Upper lobe of left lung (tissue), 4 donors: ENCODE results near the gene ZNF514.

Source experiments
- CTCF ChIP-seq, 6 experiments: fragments of 450-650 bp in 4 of 6; fragments of 200-600 bp in 2 of 6; sonication (generic) in 2 of 6; IDR thresholded peaks; one replicate each; pipeline ENCODE4 v1.5.1; 2016 to 2019; ENCODE audit warnings: antibody characterized with exemption in 6 of 6
- POLR2AphosphoS5 ChIP-seq, 2 donors: sonication (generic); formaldehyde crosslinking; IDR thresholded peaks; one replicate each; pipeline ENCODE4 v1.5.1; 2017; ENCODE audit warnings: antibody characterized with exemption in 2 of 2

- TF ChIP-seq CTCF (IDR thresholded peaks at IDR 0.05): no peak
- TF ChIP-seq POLR2AphosphoS5 (IDR thresholded peaks at IDR 0.05): no peak
These were observed 49.3 kb downstream of the ZNF514 start for GRCh38 chr2:95110395-95110794.
